PC-3 (cell line): ENCODE data around the gene ACAD8. TPM values are rescaled to one million over a fixed set of nuclear protein-coding genes. Genes with fewer than 3 reads are reported as not detected.

ENCODE experiments used
- ATAC-seq: fragments of 200-7000 bp; cut with Tn5 transposase; 2 replicates; pipeline ENCODE4 v1.9.1; 2020; ENCODE audit warnings: mild to moderate bottlenecking, moderate library complexity
- BruUV-seq: library from RNA; stranded (reverse); fragments of 400-500 nt; replicated peaks from 2 replicates; lab custom pipeline; 2021; lab: Mats Ljungman, UMichigan
- CTCF ChIA-PET: fragments of 300-600 bp; sonication (Branson Sonifier 250); formaldehyde crosslinking; loops from one replicate; lab custom pipeline; 2022; ENCODE audit warnings: antibody characterized with exemption; lab: Charles Lee
- POLR2A ChIA-PET: fragments of 300-600 bp; sonication (Branson Sonifier 250); formaldehyde crosslinking; loops from one replicate; lab custom pipeline; 2022; ENCODE audit warnings: antibody characterized with exemption; ENCODE audit not compliant: unreplicated experiment; lab: Charles Lee
- DNase-seq: peaks from one replicate; pipeline ENCODE4 v3.0.0-alpha.2; 2015
- H2AFZ ChIP-seq: fragments of 300-600 bp; sonication (generic); 2 replicates; pipeline ENCODE4 v1.6.0; 2016; ENCODE audit warnings: antibody characterized with exemption, low read length
- H3F3A ChIP-seq: fragments of 300-600 bp; sonication (generic); one replicate; pipeline ENCODE4 v1.6.0; 2017; ENCODE audit warnings: antibody characterized with exemption, low read length, control low read depth, mild to moderate bottlenecking; ENCODE audit not compliant: unreplicated experiment
- H3K27ac ChIP-seq: fragments of 300-600 bp; sonication (generic); 2 replicates; pipeline ENCODE4 v1.5.1; 2016; ENCODE audit warnings: mild to moderate bottlenecking, low read length
- H3K27me3 ChIP-seq: fragments of 300-600 bp; sonication (generic); 2 replicates; pipeline ENCODE4 v1.6.1; 2016; ENCODE audit warnings: low read length, mixed read lengths
- H3K36me3 ChIP-seq: fragments of 300-600 bp; sonication (generic); 2 replicates; pipeline ENCODE4 v1.6.1; 2016; ENCODE audit warnings: low read depth, mixed run types, low read length, mixed read lengths
- H3K4me1 ChIP-seq: fragments of 300-600 bp; sonication (generic); 2 replicates; pipeline ENCODE4 v1.5.1; 2016; ENCODE audit warnings: low read length; ENCODE audit not compliant: insufficient read depth
- H3K4me2 ChIP-seq: fragments of 300-600 bp; sonication (generic); 2 replicates; pipeline ENCODE4 v1.6.0; 2016; ENCODE audit warnings: low read length
- H3K4me3 ChIP-seq: fragments of 300-600 bp; sonication (generic); 2 replicates; pipeline ENCODE4 v1.5.1; 2016; ENCODE audit warnings: mild to moderate bottlenecking, low read length, mixed read lengths
- H3K79me2 ChIP-seq: fragments of 300-600 bp; sonication (generic); 2 replicates; pipeline ENCODE4 v1.6.1; 2017; ENCODE audit warnings: low read length, mixed read lengths
- H3K9ac ChIP-seq: fragments of 300-600 bp; sonication (generic); 2 replicates; pipeline ENCODE4 v1.6.0; 2016; ENCODE audit warnings: mild to moderate bottlenecking, low read length
- H3K9me2 ChIP-seq: fragments of 300-600 bp; sonication (generic); replicated peaks from 2 replicates; pipeline ENCODE4 v1.6.1; 2016; ENCODE audit warnings: mixed run types, low read length, mixed read lengths
- H3K9me3 ChIP-seq: fragments of 300-600 bp; sonication (generic); 2 replicates; pipeline ENCODE4 v1.6.1; 2016; ENCODE audit warnings: low read length, mixed read lengths
- H4K20me1 ChIP-seq: fragments of 300-600 bp; sonication (generic); 2 replicates; pipeline ENCODE4 v1.6.1; 2016; ENCODE audit warnings: low read length, mixed read lengths
- CTCF ChIP-seq: fragments of 300-600 bp; sonication (generic); conservative IDR thresholded peaks from 2 replicates; pipeline ENCODE4 v1.5.1; 2017; ENCODE audit warnings: antibody characterized with exemption, low read depth, mild to moderate bottlenecking, low read length
- EZH2 ChIP-seq: fragments of 300-600 bp; sonication (generic); IDR thresholded peaks from one replicate; pipeline ENCODE4 v1.6.1; 2017; ENCODE audit warnings: antibody characterized with exemption, mild to moderate bottlenecking, low read length; ENCODE audit not compliant: unreplicated experiment
- EZH2phosphoT487 ChIP-seq: fragments of 300-600 bp; sonication (generic); IDR thresholded peaks from 2 replicates; pipeline ENCODE4 v1.6.1; 2018; ENCODE audit warnings: mild to moderate bottlenecking, antibody characterized with exemption, low read length, borderline replicate concordance
- intact Hi-C: fragments of 100-400 bp; cut with micrococcal nuclease; formaldehyde crosslinking; loops from 2 replicates; pipeline ENCODE4 v1.9.0; 2023
- total RNA-seq: library from RNA; depleted of rRNA; stranded (reverse); fragments of >200 nt; gene quantifications from 2 replicates; pipeline ENCODE4 v1.2.3, GENCODE V29; 2014

The ACAD8 gene
- total RNA-seq, 1 experiment from 2014 or later, result 22.6 TPM

- H3K79me2 ChIP-seq, result peaks cover 24% of the 10 kb centered on the region
- H3K36me3 ChIP-seq, result peaks cover 18% of the 10 kb centered on the region; the same call in 1 of the 2 replicates
- H2AFZ ChIP-seq, result no peak overlapping the region
- BruUV-seq, result no TSS peak
- CTCF ChIA-PET, result no interaction called here
- H4K20me1 ChIP-seq, result no peaks in the 10 kb centered on the region
- TF ChIP-seq CTCF, result no peak
- TF ChIP-seq EZH2phosphoT487, result no peak
- no peak for TF ChIP-seq EZH2
- H3K9me3 ChIP-seq, result no peaks in the 10 kb centered on the region
- intact Hi-C loops, result no loop called here
- H3K27me3 ChIP-seq, result no peaks in the 10 kb centered on the region
- H3K27ac ChIP-seq, result no peak overlapping the region
- H3F3A ChIP-seq, result no peaks in the 10 kb centered on the region
- ATAC-seq (no peak), DNase-seq (no peak)
- H3K9ac ChIP-seq, result no peak overlapping the region
- no peak overlapping the region for H3K4me2 ChIP-seq
- no peaks in the 10 kb centered on the region for H3K9me2 ChIP-seq
- H3K4me3 ChIP-seq, result no peak overlapping the region
- H3K4me1 ChIP-seq, result peaks cover 17% of the 10 kb centered on the region; the same call in 1 of the 2 replicates
- POLR2A ChIA-PET, result no interaction called here
Observed at GRCh38 chr11:134250675-134251074, 2.7 kb upstream of the ACAD8 start.

GRCh38 chr11:134252346-134253187 lies 801 bp upstream of the ACAD8 start:
- Histone ChIP-seq H3F3A (no peaks in the 10 kb centered on the region), H3K36me3 (peaks cover 15% of the 10 kb centered on the region; the same call in 1 of the 2 replicates), H3K4me2 (peak overlapping the region; percentile 77), H3K9me2 (no peaks in the 10 kb centered on the region), H4K20me1 (no peaks in the 10 kb centered on the region), H3K9me3 (no peaks in the 10 kb centered on the region), H3K9ac (peak overlapping the region; percentile 56), H3K4me1 (peaks cover 17% of the 10 kb centered on the region; the same call in 1 of the 2 replicates), H3K4me3 (peak overlapping the region; percentile 82), H3K27me3 (no peaks in the 10 kb centered on the region), H2AFZ (peak overlapping the region; percentile 96), H3K27ac (no peak overlapping the region), H3K79me2 (peaks cover 24% of the 10 kb centered on the region)
- intact Hi-C loops, result loop anchor here (1.0 kb wide), 2 partner anchors 14 to 28 kb away; partner anchors contain the start of gene VPS26B
- ATAC-seq (peak; percentile 39), DNase-seq (peak; percentile 38)
- TF ChIP-seq EZH2phosphoT487, result no peak
- no peak for TF ChIP-seq EZH2
- no peak; the same call in 1 of the 2 replicates for TF ChIP-seq CTCF
- POLR2A ChIA-PET, result no interaction called here
- TSS peak; percentile 69 for BruUV-seq
- CTCF ChIA-PET, result no interaction called here
